ENCODE data around the gene DNPH1.

The DNPH1 gene

DNA sequence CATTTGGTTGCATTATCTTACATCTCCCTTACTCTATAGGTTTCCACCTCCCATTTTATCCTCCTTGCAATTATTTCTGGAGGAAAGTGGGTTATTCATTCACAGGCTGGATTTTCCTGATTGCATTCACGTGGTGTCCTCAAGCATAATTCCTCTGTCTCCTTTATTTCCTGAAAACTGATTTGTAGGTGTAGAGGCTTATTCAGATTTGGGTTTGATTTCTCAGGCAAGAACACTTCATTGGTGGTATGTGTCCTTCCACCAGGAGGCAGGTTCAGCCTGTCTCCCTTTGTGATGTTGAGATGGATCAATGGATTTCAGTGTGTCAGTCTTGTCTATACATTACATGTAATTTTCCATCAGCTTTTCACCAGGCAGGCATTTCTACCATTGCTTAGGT, 17.3 kb downstream of the DNPH1 start:
- DNase-seq (ENCODE audit: low read depth), result no peak

DNA sequence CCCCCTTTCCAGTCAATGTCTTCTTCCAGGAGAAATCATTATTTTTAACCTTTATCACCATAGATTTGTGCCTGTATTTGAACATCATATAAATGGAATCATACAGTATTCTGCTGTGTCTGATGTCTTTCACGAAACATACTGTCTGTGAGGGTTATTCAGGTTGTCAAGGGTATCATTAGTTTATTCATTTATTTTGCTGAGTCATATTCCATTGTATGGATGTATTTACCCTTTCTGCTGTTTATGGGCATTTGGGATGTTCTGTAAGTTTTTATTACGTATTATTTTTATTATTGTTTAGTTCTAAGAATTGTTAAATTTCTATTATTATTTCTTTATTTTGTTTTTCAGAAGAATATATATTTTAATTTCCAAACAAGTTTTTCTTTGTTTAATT, 22.0 kb downstream of the DNPH1 start:
- no peak for DNase-seq (ENCODE audit: low read depth)

DNA sequence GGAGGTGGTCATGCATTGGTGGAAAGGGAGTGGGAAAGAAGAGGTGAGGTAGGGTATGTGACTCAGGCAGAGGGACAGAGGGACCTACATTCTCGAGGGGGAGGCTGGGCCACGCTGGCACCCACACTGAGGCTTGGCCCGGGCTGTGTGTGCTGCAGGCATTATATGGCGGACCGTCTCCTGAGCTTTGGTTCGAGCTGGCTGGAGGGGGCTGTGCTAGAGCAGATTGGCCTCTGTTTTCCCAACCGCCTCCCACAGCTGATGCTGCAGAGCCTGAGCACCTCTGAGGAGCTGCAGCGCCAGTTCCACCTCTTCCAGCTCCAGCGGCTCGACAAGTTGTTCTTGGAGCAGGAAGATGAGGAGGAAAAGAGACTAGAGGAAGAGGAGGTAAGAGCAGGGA, 23.4 kb downstream of the DNPH1 start:
- no peak for DNase-seq (ENCODE audit: low read depth)

DNA sequence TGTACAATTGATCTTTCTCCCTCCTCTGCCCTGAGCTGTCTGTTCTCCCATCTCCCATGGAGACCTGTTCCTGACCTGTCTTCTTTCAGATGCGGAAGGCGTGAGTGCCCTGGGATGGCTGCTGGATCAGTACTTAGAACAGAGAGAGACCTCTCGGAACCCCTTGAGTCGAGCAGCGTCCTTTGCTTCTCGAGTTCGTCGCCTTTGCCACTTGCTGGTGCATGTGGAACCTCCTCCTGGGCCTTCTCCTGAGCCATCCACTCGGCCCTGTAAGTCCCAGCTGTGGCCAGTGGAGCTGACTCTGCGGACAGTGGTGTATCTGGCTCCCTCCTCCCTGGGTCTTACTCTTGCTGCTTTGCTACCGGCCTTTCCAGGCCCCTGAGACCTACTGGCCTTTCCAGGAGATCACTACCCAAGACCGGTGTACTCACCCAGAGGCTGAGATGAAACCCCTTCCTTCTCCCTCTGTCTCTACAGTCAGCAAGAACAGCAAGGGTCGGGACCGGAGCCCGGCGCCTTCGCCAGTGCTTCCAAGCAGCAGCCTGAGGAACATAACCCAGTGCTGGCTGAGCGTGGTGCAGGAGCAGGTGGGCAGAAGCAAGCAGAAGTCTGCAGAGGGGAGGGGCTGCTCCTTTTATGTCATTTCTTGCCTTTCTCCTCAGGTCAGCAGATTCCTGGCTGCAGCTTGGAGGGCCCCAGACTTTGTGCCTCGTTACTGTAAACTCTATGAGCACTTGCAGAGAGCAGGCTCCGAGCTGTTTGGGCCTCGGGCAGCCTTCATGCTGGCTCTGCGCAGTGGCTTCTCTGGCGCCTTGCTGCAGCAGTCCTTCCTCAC, 24.8 kb downstream of the DNPH1 start:
- DNase-seq (ENCODE audit: low read depth), result no peak

DNA sequence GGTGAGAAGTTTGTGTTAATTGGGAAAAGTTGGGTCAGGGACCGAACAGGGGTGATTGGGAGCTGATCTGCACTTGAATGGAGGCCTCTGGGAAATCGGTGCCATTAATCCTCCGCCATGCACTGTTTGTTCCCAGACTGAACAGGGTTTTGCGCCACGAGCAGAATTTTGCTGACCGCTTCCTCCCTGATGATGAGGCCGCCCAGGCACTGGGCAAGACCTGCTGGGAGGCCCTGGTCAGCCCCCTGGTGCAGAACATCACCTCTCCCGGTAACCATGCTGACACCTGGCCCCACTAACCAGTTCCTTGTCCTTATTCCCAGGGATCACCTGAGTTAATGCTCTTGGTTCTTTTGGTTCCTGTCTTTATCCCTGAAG, 25.6 kb downstream of the DNPH1 start:
- DNase-seq (ENCODE audit: low read depth), result no peak

DNA sequence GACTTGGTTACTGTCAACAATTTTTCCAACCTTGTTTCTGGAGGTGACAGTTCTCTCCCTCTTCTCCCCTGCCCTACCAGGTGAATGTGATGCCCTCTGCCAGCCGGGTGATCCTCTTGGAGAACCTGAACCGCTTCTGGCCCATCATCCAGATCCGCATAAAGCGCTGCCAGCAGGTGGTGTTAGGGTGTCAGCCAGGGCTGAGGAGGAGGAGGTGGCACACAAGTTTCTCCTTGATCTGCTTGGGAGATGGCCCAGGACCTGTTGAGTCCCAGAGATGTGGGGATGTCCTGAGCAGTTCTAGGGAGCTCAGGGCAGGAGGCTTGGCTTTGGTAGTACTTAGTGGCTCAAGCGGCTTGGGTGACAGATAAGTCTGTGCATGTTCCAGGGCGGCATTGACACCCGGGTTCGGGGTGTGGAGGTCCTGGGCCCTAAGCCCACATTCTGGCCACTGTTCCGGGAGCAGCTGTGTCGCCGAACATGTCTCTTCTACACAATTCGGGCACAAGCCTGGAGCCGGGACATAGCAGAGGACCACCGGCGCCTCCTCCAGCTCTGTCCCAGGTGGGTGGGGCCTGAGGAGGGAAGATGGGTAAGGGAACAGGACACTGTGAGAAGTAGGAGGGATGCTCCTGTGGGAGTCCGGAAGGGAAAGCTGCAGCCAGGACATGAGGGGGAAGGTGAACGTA, 26.1 kb downstream of the DNPH1 start:
- no peak for DNase-seq (ENCODE audit: low read depth)

DNA sequence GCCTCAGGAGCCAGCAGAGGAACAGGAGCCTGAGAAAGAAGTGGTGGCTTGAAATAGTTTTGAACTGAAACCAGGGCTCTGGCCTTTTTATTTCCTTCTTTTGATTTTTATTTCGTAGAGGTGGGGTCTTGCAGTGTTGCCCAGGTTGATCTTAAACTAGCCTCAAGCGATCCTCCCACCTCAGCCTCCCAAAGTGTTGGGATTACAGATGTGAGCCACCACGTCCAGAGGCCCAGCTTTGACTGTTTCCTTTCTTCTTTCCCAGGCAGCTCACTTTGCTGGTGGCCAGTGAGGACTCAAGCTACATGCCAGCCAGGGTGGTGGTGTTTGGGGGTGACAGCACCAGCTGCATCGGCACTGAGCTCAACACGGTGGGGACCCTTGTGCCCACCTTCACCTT, 26.8 kb downstream of the DNPH1 start:
- no peak for DNase-seq (ENCODE audit: low read depth)

DNA sequence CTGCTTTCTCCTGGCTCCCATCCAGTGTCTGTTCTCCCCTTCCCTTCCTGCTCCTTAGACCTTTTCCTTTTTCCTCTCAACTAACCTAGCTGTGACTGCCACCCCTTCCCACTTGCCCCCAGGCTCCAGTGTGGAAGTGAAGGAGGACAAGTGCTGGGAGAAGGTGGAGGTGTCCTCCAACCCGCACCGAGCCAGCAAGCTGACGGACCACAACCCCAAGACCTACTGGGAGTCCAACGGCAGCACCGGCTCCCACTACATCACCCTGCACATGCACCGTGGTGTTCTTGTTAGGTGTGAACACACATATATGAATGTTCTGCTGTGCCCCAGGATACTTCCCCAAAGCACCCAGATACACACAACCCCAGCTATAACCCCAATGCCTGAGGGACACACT, 28.7 kb downstream of the DNPH1 start:
- no peak for DNase-seq (ENCODE audit: low read depth)

DNA sequence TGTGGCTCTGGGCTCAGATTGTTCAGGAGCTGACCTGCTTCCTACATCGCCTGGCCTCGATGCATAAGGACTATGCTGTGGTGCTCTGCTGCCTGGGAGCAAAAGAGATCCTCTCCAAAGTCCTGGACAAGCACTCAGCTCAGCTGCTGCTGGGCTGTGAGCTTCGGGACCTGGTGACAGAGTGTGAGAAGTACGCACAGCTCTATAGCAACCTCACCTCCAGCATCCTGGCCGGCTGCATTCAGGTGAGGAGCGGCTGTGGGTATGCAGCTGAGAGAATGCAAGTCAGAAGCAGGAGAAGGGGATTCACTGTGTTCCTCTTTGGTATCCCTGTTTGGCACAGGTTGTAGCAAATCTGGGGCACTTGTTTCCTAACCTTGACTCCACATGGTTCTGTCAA, 29.4 kb downstream of the DNPH1 start:
- no peak for DNase-seq (ENCODE audit: low read depth)

DNA sequence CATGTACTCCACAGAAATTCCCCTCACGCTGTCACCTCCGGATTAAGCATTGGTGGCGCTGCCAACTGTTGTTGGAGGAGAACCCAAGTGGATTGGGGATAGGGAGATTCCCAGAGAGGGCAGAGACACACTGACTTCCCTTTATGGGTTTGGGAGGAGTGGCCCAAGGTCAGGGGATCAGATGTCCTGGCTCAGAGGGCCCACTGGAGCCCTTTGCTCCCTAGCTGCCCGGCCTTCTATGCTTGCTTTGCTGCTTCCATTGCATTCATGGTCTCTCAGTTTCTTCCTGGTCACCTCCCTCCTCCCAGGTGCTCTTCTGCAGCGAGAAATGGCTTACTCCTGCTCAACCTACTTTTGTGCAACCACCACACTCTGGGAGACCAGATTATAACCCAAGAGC, 32.9 kb downstream of the DNPH1 start:
- no peak for DNase-seq (ENCODE audit: low read depth)

DNA sequence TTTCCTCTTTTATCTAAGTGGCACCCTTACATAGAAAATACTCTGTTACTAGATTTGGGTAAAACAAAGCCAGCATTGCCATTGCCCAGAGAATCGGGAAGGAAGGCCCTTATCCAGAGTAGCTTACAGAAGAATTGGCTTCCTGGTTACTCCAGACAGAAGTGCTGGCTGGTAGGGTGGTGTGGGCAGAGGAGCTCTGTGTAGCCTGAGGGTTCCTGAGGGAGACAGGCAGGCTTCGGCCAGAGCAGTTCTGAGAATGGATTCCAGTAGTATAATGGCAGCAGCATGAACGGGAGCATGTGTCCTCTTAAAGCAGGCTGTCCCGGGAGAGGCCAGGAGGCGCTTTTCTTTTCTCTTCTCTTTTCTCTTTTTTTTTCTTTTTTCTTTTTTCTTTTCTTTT, 35.4 kb downstream of the DNPH1 start:
- DNase-seq (ENCODE audit: low read depth), result no peak

DNA sequence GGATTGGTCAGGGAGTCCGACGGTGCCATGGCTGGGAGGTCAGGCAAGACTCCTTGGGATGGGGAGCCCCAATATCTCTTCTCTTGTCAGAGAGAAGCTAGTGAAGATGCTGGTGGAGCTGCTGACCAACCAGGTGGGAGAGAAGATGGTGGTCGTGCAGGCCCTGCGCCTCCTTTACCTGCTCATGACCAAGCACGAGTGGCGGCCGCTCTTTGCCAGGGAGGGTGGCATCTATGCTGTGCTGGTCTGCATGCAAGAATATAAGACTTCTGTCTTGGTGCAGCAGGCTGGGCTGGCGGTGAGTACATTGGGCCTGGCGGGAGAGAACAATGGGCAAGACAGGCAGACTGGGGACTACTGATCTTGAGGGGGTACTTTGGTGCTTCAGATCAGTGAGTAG, 36.4 kb downstream of the DNPH1 start:
- DNase-seq (ENCODE audit: low read depth), result no peak

DNA sequence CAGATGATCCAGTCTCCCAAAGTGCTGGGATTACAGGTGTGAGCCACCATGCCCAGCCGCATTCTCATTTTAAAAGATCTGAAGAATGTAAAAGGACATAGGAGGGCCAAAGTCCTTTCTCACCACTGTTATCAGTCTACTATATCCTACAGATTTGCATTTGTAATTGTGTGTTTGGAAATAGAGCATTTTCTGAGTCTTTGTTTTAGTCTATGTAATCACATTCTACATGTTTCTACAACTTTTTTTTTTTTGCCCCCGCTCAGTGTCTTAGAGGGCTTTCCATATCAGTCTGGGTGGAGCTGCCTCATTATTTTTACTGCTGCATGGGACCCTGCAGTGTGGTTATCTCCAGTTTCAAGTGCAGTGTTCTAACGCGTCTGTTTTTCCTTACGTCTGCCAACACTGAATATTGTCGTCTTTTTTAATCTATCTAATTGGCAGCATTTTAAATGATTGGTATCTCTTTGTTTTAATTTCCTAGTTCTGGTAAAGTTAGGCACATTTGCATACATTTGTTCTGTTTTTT, 39.4 kb downstream of the DNPH1 start:
- DNase-seq (ENCODE audit: low read depth), result no peak

DNA sequence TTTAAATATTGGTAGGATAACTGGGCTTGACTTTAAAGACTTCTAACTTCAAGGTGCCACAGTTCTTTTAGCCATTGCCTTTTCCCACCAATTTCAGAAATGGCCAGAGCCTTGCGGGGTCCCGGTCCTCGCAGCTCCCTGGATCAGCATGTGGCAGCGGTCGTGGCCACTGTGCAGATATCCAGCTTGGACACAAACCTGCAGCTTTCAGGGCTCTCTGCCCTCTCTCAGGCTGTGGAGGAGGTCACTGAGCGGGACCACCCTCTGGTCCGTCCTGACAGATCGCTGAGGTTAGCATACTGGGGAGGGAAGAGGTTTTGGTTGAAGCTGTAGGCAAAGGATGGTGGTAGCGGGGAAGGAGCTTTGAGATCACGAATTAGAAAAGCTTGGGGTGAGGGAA, 40.9 kb downstream of the DNPH1 start:
- no peak for DNase-seq (ENCODE audit: low read depth)

DNA sequence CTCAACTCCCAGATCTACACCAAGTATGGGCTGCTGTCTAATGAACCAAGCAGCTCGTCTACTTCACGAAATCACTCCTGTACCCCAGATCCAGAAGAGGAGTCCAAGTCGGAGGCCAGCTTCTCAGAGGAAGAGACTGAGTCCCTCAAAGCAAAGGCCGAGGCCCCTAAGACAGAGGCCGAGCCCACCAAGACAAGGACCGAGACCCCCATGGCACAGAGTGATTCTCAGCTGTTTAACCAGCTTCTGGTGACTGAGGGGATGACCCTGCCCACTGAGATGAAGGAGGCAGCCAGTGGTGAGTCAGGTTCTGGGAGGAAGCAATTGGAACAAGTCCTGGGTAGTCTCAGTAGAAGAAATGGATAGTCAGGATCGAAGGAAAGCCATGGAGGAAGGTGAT, 41.5 kb downstream of the DNPH1 start:
- no peak for DNase-seq (ENCODE audit: low read depth)

DNA sequence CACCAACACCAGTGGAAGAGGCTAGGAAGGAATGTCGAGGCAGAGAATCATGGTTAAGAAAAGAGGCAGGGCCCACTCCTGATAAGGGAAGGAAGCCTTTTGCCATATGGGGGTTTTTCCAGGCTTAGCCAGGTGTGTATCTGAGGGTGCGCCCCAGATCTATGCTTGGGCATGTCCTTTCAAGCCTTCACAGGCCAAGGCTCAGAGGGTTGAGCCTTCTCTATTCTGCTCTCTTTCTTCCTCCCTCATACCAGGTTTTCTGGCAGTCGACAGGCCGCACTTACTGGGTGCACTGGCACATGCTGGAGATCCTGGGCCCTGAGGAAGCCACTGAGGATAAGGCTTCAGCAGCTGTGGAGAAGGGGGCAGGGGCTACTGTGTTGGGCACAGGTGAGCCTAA, 42.6 kb downstream of the DNPH1 start:
- DNase-seq (ENCODE audit: low read depth), result no peak

DNA sequence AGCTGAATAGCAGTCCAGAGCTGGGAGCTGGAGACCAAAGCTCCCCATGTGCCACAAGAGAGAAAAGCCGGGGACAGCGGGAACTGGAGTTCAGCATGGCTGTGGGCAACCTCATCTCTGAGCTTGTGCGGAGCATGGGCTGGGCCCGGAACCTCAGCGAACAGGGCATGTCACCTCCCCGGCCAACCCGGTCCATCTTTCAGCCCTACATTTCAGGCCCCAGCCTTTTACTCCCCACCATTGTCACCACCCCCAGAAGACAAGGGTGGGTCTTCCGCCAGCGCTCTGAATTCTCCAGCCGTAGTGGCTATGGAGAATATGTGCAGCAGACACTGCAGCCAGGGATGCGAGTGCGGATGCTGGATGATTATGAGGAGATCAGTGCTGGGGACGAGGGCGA, 43.3 kb downstream of the DNPH1 start:
- DNase-seq (ENCODE audit: low read depth), result no peak

DNA sequence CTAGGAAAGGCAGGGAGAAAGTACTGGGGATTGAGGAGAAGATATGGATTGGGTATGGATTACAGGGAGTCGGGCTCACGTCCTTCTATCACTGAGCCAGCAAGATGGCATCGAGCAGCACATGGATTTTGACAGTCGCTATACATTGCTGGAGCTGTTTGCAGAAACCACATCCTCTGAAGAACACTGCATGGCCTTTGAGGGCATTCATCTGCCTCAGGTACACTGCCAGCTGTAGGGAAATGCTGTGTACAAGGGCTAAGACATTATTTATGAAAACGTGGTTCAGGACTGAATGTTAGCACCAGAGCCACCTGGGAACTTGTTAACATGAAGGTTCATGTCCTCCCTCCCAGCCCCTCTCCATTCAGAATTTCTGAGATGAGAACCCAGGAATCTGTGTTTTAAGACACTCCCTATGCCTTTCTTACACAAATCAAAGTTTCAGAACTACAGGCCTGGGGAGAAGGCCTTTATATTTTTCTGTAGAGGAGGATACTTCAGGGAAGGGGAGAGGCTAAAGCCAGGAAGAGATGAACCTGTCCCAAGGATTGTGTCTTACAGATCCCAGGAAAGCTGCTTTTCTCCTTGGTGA, 43.8 kb downstream of the DNPH1 start:
- no peak for DNase-seq (ENCODE audit: low read depth)

DNA sequence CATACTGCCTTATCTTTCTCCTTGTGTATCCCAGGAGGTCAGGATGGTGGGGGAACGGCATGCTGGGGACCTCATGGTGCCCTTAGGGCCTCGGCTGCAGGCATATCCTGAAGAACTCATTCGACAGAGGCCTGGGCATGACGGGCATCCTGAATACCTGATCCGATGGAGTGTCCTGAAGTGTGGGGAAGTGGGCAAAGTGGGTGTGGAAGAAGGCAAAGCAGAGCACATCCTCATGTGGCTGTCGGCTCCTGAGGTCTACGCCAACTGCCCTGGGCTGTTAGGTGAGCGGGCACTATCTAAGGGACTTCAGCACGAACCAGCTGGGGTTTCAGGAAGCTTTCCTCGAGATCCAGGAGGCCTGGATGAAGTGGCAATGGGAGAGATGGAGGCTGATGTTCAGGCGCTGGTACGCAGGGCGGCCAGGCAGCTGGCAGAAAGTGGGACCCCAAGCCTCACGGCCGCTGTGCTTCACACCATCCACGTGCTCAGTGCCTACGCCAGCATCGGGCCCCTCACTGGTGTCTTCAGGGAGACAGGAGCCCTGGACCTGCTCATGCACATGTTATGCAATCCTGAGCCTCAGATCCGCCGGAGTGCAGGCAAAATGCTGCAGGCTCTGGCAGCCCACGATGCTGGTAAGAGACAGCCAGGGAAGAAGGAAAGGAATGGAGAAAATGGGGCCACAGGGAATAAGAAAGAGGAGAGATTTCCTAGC, 44.9 kb downstream of the DNPH1 start:
- DNase-seq (ENCODE audit: low read depth), result no peak

DNA sequence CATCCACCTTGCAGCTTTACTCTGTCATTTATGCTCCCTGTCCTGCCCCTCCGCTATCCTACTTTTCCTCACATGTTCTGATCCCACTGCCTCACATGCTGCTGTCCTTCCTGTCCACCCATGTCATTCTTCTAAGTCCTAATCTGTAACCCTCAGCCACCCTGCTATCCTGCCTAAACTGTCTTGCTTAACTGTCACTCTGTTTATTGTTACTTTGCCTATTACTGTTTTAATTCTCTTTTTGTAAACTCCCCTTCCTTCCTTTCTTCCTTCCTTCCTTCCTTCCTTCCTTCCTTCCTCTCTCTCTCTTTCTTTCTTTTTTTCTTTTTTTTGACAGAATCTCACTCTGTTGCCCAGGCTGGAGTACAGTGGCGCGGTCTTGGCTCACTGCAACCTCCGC, 45.8 kb downstream of the DNPH1 start:
- no peak for DNase-seq (ENCODE audit: low read depth)

DNA sequence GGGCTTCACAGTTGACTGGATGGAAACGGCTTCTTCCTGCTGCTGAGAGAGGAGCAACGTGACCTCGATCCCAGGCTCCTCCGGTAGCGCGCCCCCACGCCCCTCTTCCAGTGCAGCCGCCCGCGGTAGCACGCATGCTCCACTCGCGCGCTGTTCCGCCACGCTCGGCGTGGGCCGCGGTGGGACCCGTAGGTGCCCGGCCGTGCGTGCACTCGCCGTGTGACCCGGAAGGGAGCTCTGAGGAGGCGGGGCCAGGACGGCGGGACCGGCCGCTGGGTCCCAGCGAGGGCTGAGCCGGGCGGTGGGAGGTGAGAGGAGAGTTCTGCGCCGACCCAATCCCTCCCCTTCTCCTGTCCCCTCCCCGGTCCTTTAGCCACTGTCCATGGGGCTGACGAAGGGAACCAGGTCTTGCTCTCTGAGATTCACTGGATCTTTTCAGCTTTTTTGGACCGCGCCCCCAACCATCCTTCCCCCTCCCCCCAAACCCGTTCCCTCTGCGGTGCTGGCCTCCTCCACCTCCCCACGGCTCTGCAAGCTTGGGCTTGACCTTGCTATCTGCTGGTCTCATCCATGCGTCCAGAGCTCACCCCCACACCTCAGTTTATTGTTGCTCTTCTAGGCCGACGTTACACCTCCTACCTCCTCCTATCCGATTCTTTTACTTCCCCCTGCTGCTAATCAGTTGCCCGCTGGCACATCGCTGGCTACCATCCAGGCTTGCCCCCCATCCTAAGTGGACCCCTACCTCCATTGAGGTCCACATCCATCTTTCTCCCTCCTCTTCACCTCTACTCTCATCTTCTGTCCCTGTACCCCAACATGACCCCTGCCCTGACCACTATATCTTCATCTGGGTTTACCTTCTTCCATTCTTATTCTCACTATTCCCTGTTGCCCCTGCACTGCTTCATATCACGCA, 47.1 kb downstream of the DNPH1 start, which contains the start of gene CUL9:
Gene CUL9 (plus strand): TSS at position 255 of the 919 bp plus-strand sequence. CDS start 2,115 bp downstream, outside the sequence.
- peak; percentile 65 for DNase-seq (ENCODE audit: low read depth)
